GM12873 (cell line): ENCODE data around the gene CLCN5.

Experiments
- TF ChIP-seq, protein P1 (sequence below): IDR thresholded peaks from 2 replicates; pipeline ENCODE4 v1.5.1; 2012; ENCODE audit warnings: low read depth, mild to moderate bottlenecking, moderate library complexity, low read length, control low read depth; ENCODE audit not compliant: insufficient read depth; ENCODE audit errors: missing control alignments

CLCN5 gene

DNA sequence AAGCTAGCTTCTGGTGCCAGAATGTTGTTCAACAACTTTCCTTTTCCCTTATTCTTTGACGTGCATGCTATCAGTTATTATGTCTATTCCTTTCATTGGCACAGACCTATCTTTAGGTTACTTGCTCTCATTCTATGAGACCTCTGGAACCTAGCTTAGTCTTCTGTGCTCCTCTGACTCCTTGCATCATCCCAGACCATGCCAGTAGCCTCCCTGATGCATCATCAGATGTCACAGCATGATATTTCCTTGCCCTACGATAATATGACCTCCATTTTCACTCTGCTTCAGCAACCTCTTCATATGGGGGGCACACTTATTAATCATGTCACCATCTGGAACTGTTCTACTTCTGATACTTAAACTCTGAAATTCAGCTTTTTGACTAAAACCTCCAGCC is 37.2 kb downstream of the CLCN5 start:
- TF ChIP-seq, protein P1, sequence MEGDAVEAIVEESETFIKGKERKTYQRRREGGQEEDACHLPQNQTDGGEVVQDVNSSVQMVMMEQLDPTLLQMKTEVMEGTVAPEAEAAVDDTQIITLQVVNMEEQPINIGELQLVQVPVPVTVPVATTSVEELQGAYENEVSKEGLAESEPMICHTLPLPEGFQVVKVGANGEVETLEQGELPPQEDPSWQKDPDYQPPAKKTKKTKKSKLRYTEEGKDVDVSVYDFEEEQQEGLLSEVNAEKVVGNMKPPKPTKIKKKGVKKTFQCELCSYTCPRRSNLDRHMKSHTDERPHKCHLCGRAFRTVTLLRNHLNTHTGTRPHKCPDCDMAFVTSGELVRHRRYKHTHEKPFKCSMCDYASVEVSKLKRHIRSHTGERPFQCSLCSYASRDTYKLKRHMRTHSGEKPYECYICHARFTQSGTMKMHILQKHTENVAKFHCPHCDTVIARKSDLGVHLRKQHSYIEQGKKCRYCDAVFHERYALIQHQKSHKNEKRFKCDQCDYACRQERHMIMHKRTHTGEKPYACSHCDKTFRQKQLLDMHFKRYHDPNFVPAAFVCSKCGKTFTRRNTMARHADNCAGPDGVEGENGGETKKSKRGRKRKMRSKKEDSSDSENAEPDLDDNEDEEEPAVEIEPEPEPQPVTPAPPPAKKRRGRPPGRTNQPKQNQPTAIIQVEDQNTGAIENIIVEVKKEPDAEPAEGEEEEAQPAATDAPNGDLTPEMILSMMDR = no peak

DNA sequence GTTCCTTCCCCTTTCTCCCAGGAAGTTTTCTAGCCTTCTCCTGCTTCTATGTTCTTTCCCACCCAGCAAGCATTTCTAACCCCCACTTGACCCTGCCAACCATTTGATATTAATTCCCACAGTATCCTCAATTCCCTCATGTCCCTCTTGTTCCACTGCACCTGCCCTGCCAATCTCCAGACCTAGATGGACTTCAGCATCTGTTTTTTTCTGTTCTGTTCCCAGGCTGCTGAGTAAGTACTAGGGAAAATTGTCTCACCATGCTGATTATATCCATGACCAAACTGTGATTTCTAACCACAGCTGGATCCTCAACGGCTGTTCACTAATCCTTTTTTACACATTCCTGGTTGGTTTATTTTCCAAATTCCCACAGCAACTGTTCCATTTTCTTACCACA is 37.7 kb downstream of the CLCN5 start:
- TF ChIP-seq, protein P1 = no peak

DNA sequence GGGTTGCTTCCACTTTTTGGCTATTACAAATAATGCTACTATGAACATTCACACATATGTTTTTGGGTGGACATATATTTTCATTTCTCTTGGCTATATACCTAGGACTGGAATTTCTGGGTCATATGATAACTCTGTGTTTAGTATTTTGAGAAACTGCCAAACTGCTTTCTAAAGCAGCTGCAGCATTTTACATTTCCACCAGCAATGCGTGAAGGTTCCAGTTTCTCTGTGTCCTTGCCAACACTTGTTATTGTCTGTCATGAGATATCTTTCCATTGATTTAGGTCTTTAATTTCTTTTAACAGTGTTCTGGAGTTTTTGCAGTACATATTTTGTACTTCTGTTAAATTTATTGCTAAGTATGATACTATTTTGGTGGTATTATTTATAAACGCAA is 48.3 kb downstream of the CLCN5 start:
- TF ChIP-seq, protein P1 = no peak

DNA sequence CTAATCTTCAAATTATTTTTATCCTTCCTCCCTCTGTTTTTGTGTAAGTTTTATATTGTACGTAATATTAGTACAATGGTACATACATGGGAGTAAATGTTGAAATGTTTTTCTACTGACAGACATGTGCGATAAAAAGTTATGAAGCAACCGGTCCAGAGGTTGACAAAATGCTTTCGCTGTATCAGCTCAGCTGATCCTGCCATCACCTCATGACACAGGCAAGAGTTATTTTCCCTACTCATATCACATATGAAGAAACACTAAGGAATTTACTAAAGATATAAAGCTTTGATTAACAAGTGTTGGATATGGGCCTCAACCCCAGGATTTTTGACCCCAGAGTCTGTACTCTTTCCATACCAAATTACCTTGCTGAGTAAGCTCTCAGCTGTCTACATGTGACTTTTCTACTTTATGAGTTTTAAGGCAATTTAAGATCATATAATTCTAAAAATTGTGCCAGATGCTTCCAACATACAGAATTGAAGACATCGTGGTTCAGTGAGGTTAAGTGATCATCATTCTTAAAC is 50.0 kb downstream of the CLCN5 start:
- TF ChIP-seq, protein P1 = no peak

DNA sequence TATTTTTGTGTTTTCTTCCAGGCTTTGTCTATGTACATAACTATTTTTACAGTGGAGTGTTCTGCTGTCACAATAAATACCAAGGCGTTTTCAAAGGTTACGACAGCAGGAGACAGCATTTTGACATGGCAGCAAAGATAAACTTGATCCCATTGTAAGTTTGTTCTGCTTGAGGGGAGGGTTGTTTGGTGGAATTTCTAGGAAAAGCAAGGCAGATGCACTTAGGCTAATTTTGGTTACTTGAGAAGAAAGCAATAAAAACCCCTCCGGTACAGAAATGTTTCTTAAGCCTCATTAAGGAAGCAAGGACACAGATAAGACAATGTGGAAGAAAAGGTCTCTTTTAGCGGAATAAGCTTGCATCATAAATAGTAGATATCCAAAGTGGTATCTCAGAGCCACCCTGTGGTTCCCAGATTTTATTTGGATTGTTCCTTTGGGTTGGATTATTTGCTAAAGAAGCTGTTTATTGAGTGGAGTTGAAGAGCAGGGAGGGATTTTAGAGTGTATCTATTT is 54.3 kb downstream of the CLCN5 start:
- TF ChIP-seq, protein P1 = no peak

DNA sequence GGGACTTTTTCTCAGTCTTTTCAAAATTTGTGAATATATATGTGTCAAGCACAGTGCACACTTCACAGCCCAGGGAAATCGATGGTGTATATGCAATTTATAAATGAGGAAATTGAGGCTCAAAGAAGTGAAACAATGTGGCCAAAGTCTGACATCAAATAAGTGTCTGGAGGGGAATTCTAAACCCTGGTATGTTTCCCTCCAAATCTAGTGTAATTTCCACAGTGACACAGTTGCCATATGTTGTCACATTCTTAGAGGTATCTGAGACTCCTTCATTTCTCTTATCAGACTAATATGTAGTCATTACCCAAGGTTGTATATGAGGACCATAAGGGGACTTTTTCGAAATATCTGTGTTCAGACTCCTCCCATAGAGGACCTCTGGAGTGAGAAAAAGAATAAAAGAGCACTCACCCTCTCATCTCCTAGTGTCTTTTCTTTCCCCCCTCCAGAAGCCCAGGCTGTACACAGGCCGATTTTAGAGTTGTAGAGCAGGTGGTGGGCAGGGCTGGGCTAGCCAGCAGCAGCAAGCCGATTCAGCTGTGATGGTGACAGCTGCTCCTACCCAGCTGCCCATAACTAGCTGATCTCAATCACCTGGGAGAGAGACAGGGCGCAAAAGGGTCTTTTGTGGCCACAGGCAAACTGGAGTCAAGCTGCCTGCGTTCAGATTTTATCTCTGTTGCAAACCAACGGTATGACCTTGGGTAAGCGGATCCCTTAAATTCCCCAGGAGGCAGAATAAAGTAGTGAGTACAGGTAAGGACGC is 55.1 kb downstream of the CLCN5 start:
- TF ChIP-seq, protein P1 = no peak

DNA sequence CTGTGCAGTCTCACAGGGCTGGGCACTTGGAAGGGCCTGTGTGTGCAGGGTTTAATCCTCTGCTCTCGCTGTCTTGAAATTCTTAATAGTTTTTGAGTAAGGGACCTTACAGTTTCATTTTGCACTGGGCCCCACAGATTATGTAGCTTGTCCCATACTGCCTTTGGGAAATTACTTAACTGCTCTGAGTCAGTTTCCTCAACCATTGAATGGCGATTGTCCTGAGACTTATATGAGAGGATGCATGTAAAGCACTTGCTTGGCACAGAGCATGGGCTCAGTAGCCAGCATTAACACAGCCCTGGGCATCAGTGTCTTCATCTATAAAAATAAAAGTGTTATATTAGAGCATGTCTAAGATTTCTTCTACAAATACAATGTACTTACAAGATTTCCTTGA is 55.8 kb downstream of the CLCN5 start:
- TF ChIP-seq, protein P1 = no peak
